Endodermal cell (in vitro differentiated cells): Measurements from ENCODE around the gene PTCHD1. TPM values are rescaled to one million over a fixed set of nuclear protein-coding genes. Genes with fewer than 3 reads are reported as not detected.

Experiments
- DNase-seq: peaks from one replicate; pipeline ENCODE4 v3.0.0-alpha.2; 2017
- H3K27ac ChIP-seq: 2 replicates; pipeline ENCODE4 v1.5.1; 2013; ENCODE audit warnings: mild to moderate bottlenecking, low read depth, low read length, moderate library complexity
- H3K27me3 ChIP-seq: 2 replicates; pipeline ENCODE4 v1.6.1; 2013; ENCODE audit warnings: mild to moderate bottlenecking, low read length, moderate library complexity; ENCODE audit not compliant: insufficient read depth, control insufficient read depth, poor library complexity, severe bottlenecking
- H3K36me3 ChIP-seq: 2 replicates; pipeline ENCODE4 v1.7.0; 2013; ENCODE audit warnings: mild to moderate bottlenecking, low read length, moderate library complexity; ENCODE audit not compliant: control insufficient read depth, insufficient read depth
- H3K4me1 ChIP-seq: one replicate; pipeline ENCODE4 v1.7.0; 2013; ENCODE audit warnings: low read length; ENCODE audit not compliant: control insufficient read depth, insufficient read depth
- H3K4me3 ChIP-seq: 2 replicates; pipeline ENCODE4 v1.5.1; 2013; ENCODE audit warnings: mild to moderate bottlenecking, low read length, moderate library complexity
- H3K9ac ChIP-seq: 2 replicates; pipeline ENCODE4 v1.6.1; 2013; ENCODE audit warnings: mild to moderate bottlenecking, low read length, moderate library complexity; ENCODE audit not compliant: poor library complexity, severe bottlenecking; ENCODE audit errors: extremely low read depth
- H3K9me3 ChIP-seq: 2 replicates; pipeline ENCODE4 v1.6.1; 2013; ENCODE audit warnings: mild to moderate bottlenecking, low read length, moderate library complexity; ENCODE audit not compliant: control insufficient read depth
- H3K27ac Mint-ChIP-seq: 2 replicates; pipeline ENCODE4 v1.8.0; 2020; ENCODE audit warnings: mixed read lengths
- H3K27me3 Mint-ChIP-seq: 2 replicates; pipeline ENCODE4 v1.8.0; 2021; ENCODE audit warnings: mild to moderate bottlenecking, mixed read lengths; ENCODE audit not compliant: insufficient read depth
- H3K36me3 Mint-ChIP-seq: 2 replicates; pipeline ENCODE4 v1.8.0; 2020; ENCODE audit warnings: low read depth, mixed read lengths
- H3K4me1 Mint-ChIP-seq: 2 replicates; pipeline ENCODE4 v1.8.0; 2020; ENCODE audit warnings: mixed read lengths
- H3K4me3 Mint-ChIP-seq: 2 replicates; pipeline ENCODE4 v1.8.0; 2020; ENCODE audit warnings: mild to moderate bottlenecking, moderate library complexity, mixed read lengths
- H3K9me3 Mint-ChIP-seq: 2 replicates; pipeline ENCODE4 v1.8.0; 2020; ENCODE audit warnings: mild to moderate bottlenecking, mixed read lengths
- WGBS, 2 experiments: methylation state at CpG; one replicate each; pipeline versions ENCODE4 v1.1.5 to v1.1.7; 2013; ENCODE audit warnings: missing lambda C conversion rate in 2 of 2, mixed read lengths in 1 of 2; ENCODE audit not compliant: insufficient coverage in 1 of 2, insufficient read length in 1 of 2; 5-methylcytosine and 5-hydroxymethylcytosine counted together
- total RNA-seq, 2 donors: library from RNA; stranded (reverse); fragmentation: NEBNext Ultra II Directional in 1 of 2; extraction: Animal tissue kit (Norgen Biotek cat#: 25700) in 1 of 2; gene quantifications; 2 replicates in 1 of 2; 3 replicates in 1 of 2; pipeline ENCODE4 v1.2.1, GENCODE V29; 2021
- TF ChIP-seq, protein P1 (sequence below): fragments of 200-600 bp; sonication (generic); conservative IDR thresholded peaks from 2 replicates; pipeline ENCODE4 v1.5.0; 2021; ENCODE audit warnings: antibody characterized with exemption, mild to moderate bottlenecking

The PTCHD1 gene
- total RNA-seq, 2 donors from 2014 or later = 0.92 to 0.95 TPM

DNA sequence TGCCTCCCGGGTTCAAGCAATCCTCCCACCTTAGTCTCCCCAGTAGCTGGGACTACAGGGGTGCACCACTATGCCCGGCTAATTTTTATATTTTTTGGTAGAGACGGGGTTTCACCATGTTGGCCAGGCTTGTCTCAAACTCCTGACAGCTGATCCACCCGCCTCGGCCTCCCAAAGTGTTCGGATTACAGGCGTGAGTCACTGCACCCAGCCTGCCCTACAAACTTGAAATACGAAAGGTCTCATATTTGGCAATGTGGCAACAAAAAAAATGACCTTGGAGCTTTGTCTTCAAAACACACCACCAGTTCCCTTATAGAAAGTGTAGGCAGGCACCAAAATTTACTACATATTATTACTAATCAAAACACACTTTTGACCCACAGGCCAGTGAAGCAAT is 22.9 kb upstream of the PTCHD1 start:
- no peak overlapping the region for H3K4me3 ChIP-seq
- WGBS, 2 experiments = 80 to 89% methylated on average over 1 to 8 of the region's 8 CpGs
- TF ChIP-seq, protein P1, sequence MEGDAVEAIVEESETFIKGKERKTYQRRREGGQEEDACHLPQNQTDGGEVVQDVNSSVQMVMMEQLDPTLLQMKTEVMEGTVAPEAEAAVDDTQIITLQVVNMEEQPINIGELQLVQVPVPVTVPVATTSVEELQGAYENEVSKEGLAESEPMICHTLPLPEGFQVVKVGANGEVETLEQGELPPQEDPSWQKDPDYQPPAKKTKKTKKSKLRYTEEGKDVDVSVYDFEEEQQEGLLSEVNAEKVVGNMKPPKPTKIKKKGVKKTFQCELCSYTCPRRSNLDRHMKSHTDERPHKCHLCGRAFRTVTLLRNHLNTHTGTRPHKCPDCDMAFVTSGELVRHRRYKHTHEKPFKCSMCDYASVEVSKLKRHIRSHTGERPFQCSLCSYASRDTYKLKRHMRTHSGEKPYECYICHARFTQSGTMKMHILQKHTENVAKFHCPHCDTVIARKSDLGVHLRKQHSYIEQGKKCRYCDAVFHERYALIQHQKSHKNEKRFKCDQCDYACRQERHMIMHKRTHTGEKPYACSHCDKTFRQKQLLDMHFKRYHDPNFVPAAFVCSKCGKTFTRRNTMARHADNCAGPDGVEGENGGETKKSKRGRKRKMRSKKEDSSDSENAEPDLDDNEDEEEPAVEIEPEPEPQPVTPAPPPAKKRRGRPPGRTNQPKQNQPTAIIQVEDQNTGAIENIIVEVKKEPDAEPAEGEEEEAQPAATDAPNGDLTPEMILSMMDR = no peak
- H3K9ac ChIP-seq = no peak overlapping the region
- no peaks in the 10 kb centered on the region for H3K36me3 Mint-ChIP-seq
- H3K9me3 Mint-ChIP-seq = no peaks in the 10 kb centered on the region
- no peak for DNase-seq
- H3K27me3 ChIP-seq = no peaks in the 10 kb centered on the region
- no peaks in the 10 kb centered on the region for H3K36me3 ChIP-seq
- H3K4me3 Mint-ChIP-seq = no peak overlapping the region
- H3K4me1 ChIP-seq = no peaks in the 10 kb centered on the region
- no peaks in the 10 kb centered on the region for H3K27me3 Mint-ChIP-seq
- H3K4me1 Mint-ChIP-seq = no peaks in the 10 kb centered on the region
- no peak overlapping the region for H3K27ac ChIP-seq
- H3K27ac Mint-ChIP-seq = no peak overlapping the region
- no peaks in the 10 kb centered on the region for H3K9me3 ChIP-seq

DNA sequence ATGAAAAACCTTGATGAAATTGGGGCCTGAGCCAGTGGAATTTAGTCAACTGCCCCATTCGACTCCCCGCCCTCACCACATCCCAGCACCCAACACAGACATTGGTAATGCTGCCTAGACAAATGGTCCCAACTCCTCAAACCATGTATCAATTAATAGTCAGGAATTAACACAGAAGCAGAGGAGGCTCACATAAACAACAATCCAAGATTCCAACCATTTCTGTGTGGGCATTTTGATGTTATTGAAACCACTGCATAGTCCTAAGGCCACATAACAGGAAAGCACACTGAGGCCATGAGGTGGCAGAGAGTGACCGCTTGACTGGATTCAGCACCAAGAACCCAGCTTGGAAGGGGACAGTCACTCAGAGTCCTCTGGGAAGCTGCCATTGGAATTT is 22.5 kb upstream of the PTCHD1 start:
- Histone ChIP-seq H3K9me3 (no peaks in the 10 kb centered on the region), H3K4me1 (no peaks in the 10 kb centered on the region), H3K27me3 (no peaks in the 10 kb centered on the region), H3K36me3 (no peaks in the 10 kb centered on the region), H3K9ac (no peak overlapping the region), H3K4me3 (no peak overlapping the region), H3K27ac (no peak overlapping the region)
- Mint-ChIP-seq H3K4me1 (no peaks in the 10 kb centered on the region), H3K4me3 (no peak overlapping the region), H3K27me3 (no peaks in the 10 kb centered on the region), H3K9me3 (no peaks in the 10 kb centered on the region), H3K36me3 (no peaks in the 10 kb centered on the region), H3K27ac (no peak overlapping the region)
- no peak for DNase-seq
- 95% methylated on average over 3 of the region's 3 CpGs; no CpG with 5 or more reads in 1 of the 2 experiments for WGBS, 2 experiments
- TF ChIP-seq, protein P1 = no peak

DNA sequence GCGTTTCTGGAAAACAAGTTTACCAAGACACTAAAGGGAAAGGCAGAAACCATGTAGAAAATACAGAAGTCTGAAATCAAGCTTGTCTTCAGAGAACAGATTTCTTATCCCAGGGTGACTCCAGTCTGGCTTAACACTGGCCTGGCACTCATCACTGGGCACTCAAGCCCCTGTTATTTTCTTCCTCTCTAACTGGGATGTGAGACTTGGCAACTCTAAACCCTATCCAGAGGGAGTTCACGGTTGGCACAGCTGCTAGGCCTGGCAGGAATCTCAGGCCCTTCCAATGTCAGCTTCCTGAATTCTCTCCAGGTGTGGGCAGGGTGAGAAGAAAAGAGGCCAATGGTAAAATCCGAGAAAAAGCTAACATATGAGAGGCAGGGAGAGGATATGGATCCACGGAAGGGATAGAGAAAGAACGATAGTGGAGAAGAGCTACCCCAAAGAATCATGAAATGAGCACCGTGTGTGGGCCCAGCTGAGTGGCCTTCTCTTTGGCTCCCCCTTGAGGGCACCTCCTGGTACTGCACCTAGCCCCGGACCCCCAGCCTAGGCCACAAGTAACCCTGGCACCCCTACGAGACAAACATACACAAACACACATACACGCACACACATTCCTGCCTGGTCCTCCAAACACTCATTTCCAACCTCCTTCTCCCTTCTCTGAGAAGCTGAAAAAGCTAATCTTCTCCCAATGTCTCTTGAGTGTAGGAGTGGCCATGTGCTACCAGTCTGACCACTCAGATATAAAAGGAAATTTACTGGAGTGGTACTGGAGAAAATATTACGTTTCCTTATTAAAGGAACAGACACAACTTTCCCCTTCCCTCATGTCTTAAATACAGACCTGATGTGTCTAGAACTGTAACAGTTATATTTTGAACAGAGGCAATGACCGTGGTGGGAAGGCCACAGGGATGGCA is 16.6 kb upstream of the PTCHD1 start:
- WGBS, 2 experiments = 40 to 54% methylated on average over 1 to 9 of the region's 11 CpGs
- H3K4me1 Mint-ChIP-seq = no peaks in the 10 kb centered on the region
- H3K9me3 Mint-ChIP-seq = no peaks in the 10 kb centered on the region
- peak; percentile 88 for DNase-seq
- H3K36me3 ChIP-seq = no peaks in the 10 kb centered on the region
- H3K4me3 Mint-ChIP-seq = no peak overlapping the region
- H3K27ac ChIP-seq = no peak overlapping the region
- no peaks in the 10 kb centered on the region for H3K4me1 ChIP-seq
- no peaks in the 10 kb centered on the region for H3K9me3 ChIP-seq
- H3K4me3 ChIP-seq = no peak overlapping the region
- H3K36me3 Mint-ChIP-seq = no peaks in the 10 kb centered on the region
- H3K9ac ChIP-seq = no peak overlapping the region
- no peaks in the 10 kb centered on the region for H3K27me3 ChIP-seq
- TF ChIP-seq, protein P1 = peak; percentile 97
- H3K27me3 Mint-ChIP-seq = no peaks in the 10 kb centered on the region
- H3K27ac Mint-ChIP-seq = no peak overlapping the region
